ENCODE results near the gene HSPG2.

DNA sequence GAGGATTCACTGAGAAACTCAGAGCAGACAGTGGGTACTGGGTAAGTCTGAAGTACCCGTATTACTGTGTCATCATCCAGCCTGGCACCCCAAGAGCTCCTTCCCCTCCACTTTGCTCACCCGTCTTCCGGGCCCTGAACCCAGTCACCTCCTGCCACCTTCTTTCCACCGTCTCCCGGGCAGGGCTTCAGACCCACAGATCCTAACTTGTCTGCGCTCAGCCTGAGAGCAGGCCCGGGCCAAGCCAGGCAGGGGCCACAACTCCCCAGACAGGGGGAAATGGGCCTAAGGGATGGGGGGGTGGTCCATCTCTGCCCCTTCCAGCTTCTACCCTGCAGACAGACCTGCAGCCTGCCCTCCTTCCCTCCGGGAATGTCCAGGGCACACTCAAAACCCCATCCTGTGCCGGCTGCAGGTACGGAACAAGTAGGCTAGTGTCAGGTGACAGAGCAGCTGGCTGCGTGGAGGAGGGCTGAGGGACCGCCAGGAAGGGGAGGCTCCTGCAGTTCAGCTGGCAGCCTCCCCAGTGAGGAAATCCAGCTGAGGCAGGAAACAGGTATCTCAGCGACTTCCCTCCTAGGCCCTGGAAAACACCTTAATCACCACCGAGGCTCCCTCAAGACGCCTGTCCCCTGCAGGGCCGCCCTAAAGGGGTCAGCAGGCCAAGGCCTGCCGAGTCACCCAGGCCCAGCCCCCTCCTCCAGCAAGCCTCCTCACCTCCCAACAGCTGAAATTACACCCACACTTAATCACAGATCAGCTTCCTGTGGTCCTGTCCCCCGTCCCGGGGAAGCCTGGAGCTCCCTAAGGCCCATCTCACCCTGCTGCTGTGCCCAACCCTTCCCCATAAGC lies 3.5 kb downstream of the HSPG2 start:
- TF ChIP-seq POLR2AphosphoS5 (IDR thresholded peaks at IDR 0.05; ENCODE audit: borderline replicate concordance, low read depth, low read length) (no peak), EZH2 (IDR thresholded peaks at IDR 0.05) (no peak), FOXP2 (optimal IDR thresholded peaks at IDR 0.05; ENCODE audit: control extremely low read depth, extremely low read length, insufficient read depth) (no peak)
